Measurements from ENCODE around the gene FZD10.

Gene FZD10

DNA sequence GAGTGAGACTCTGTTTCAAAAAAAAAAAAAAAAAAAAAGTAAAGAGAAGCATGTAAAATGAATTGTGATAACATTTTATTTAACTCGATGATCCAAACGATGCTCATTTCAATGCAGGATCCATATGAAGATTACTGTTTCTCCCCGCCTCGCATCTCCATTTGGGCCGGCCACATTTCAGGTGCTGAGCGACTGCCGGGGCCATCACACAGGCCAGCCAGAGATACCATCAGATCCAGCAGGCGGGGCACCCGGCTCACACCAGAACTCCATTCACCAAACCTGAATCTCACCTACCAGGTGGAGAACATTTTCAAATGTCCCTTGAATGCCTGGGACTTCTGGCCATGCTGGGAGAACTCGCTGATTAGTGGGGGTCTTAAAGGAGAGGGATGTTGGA is 18.0 kb upstream of the FZD10 start:
- Histone ChIP-seq H3K27ac (ENCODE audit: low read depth, low read length) (no peak overlapping the region), H3K27me3 (ENCODE audit: control insufficient read depth in 1 of 2, insufficient read depth in 2 of 2, low read length in 2 of 2) (no peaks in the 10 kb centered on the region), H3K4me1 (ENCODE audit: insufficient read depth, low read length) (no peaks in the 10 kb centered on the region), H3K4me3 (ENCODE audit: low read depth in 1 of 2, low read length in 2 of 2) (no peak overlapping the region), H3K9me3 (ENCODE audit: low read length) (no peaks in the 10 kb centered on the region), H3K9ac (ENCODE audit: low read length) (no peak overlapping the region), H3K36me3 (ENCODE audit: insufficient read depth, low read length) (no peaks in the 10 kb centered on the region)

DNA sequence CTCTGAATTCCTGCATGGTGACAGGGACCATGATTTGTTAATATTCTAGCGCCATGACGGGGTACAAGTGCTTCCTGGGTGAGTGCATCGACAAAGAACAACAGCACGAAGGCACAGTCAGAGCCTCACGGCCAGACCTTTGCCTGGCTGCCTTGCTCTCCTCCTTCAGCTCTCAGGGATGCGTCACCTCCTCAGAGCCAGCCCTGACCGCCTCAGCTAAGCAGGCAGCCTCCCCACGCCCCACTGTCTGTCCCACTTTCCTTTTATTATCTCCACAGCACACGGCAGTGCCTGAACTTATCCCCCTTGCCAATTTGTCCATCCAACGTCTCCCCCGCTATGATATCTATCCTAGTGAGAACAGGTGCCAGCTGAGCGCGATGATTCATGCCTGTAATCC is 16.5 kb upstream of the FZD10 start:
- H3K27ac ChIP-seq (ENCODE audit: low read depth, low read length), result no peak overlapping the region
- no peaks in the 10 kb centered on the region for H3K4me1 ChIP-seq (ENCODE audit: insufficient read depth, low read length)

DNA sequence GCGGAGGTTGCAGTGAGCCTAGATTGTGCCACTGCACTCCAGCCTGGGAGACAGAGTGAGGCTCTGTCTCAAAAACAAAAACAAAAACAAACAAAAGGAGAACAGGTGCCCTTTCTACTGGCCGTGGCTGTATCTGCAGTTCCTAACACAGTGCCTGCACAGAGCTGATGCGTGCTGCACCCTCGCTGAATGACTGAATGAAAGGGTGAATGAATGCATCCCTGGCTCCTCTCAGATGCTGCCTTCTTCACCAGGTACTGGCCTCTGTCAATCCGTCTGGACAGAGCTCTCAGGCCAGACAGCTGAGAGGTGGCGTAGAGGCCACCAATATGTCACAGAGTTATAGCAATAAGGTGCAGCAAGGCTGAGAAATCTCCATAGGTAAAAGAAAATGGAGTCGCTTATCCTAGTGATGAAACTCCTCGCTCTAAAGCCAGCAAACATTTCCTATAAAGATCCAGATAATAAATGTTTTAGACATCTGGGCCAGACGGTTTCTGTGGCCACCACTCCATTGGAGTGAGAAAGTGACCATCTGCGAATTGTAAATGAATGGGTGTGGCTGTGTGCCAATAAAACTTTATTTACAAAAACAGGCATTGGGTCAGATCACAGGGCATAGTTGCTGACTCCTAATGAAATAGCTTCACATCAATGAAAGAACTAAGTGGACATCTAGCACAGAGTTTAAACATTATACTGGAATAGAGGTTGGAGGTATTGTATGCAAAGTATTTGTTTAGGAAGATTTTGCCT is 15.9 kb upstream of the FZD10 start:
- Histone ChIP-seq H3K9ac (ENCODE audit: low read length) (no peak overlapping the region), H3K27me3 (ENCODE audit: control insufficient read depth in 1 of 2, insufficient read depth in 2 of 2, low read length in 2 of 2) (no peaks in the 10 kb centered on the region), H3K4me1 (ENCODE audit: insufficient read depth, low read length) (no peaks in the 10 kb centered on the region), H3K36me3 (ENCODE audit: insufficient read depth, low read length) (no peaks in the 10 kb centered on the region), H3K9me3 (ENCODE audit: low read length) (no peaks in the 10 kb centered on the region), H3K4me3 (ENCODE audit: low read depth in 1 of 2, low read length in 2 of 2) (no peak overlapping the region), H3K27ac (ENCODE audit: low read depth, low read length) (no peak overlapping the region)

More for the DNA sequence above, 16.5 kb upstream of the FZD10 start:
- H3K27me3 ChIP-seq (ENCODE audit: control insufficient read depth in 1 of 2, insufficient read depth in 2 of 2, low read length in 2 of 2), result no peaks in the 10 kb centered on the region
- no peaks in the 10 kb centered on the region for H3K9me3 ChIP-seq (ENCODE audit: low read length)
- H3K4me3 ChIP-seq (ENCODE audit: low read depth in 1 of 2, low read length in 2 of 2), result no peak overlapping the region
- H3K9ac ChIP-seq (ENCODE audit: low read length), result no peak overlapping the region
- no peaks in the 10 kb centered on the region for H3K36me3 ChIP-seq (ENCODE audit: insufficient read depth, low read length)

DNA sequence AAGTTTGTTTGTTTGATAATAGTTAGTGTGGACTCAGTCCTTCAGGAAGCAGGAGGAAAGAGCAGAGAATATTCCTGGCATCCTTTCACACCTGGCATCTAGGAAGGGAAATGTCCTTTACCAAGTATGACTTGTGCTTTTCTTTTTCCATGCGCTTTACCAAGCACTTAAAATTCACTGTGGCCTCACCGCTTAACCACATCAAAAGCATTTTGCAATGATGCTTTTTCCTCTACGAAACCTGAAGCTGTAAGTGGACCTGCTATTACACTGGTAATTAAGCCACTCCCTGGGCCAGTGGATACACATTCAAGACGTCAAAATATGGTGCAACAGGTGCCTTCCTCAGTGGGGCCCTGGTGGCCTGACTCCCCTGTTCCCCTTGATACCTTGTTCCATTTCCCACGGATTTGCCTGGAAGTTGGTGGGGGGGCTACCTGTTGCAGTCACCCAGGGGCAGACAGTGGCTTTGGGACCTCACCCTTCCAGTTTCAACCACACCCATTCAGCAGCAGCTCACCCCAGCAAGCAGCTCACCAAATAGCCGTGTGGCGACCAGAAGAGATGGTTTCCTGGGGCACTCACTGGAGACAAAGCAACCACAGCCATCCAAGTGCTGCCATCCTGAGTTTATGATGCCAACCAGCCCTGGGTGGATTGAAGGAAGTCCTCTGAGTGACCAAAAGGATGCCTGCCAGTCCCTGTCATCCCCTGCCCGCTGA is 14.2 kb upstream of the FZD10 start:
- no peak overlapping the region for H3K4me3 ChIP-seq (ENCODE audit: low read depth in 1 of 2, low read length in 2 of 2)
- no peak overlapping the region for H3K9ac ChIP-seq (ENCODE audit: low read length)
- H3K36me3 ChIP-seq (ENCODE audit: insufficient read depth, low read length), result no peaks in the 10 kb centered on the region
- no peak overlapping the region for H3K27ac ChIP-seq (ENCODE audit: low read depth, low read length)
- H3K9me3 ChIP-seq (ENCODE audit: low read length), result no peaks in the 10 kb centered on the region
- no peaks in the 10 kb centered on the region for H3K27me3 ChIP-seq (ENCODE audit: control insufficient read depth in 1 of 2, insufficient read depth in 2 of 2, low read length in 2 of 2)
- no peaks in the 10 kb centered on the region for H3K4me1 ChIP-seq (ENCODE audit: insufficient read depth, low read length)

DNA sequence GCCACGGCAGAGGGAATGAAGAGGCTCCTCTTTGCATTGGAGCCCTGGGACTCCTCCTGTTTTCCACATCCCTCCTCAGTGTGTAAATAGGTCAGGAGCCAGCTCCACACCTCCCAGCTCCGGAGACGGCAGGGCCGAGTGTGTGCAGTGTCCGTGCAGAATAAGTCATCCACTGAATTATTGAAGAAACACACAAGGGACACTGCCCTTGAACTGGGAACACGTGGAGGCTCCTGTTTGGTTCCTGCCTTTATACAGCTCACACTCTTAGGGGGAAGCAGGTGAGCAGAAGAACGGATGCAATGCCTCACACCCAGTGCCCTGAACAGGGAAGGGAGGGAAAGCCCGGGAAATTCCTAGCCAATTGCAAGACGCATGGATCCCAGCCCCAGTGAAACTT is 10.4 kb upstream of the FZD10 start:
- no peak overlapping the region for H3K27ac ChIP-seq (ENCODE audit: low read depth, low read length)
- no peaks in the 10 kb centered on the region for H3K9me3 ChIP-seq (ENCODE audit: low read length)
- H3K4me1 ChIP-seq (ENCODE audit: insufficient read depth, low read length), result no peaks in the 10 kb centered on the region
- H3K4me3 ChIP-seq (ENCODE audit: low read depth in 1 of 2, low read length in 2 of 2), result no peak overlapping the region
- H3K36me3 ChIP-seq (ENCODE audit: insufficient read depth, low read length), result no peaks in the 10 kb centered on the region
- no peak overlapping the region for H3K9ac ChIP-seq (ENCODE audit: low read length)
- H3K27me3 ChIP-seq (ENCODE audit: control insufficient read depth in 1 of 2, insufficient read depth in 2 of 2, low read length in 2 of 2), result no peaks in the 10 kb centered on the region

DNA sequence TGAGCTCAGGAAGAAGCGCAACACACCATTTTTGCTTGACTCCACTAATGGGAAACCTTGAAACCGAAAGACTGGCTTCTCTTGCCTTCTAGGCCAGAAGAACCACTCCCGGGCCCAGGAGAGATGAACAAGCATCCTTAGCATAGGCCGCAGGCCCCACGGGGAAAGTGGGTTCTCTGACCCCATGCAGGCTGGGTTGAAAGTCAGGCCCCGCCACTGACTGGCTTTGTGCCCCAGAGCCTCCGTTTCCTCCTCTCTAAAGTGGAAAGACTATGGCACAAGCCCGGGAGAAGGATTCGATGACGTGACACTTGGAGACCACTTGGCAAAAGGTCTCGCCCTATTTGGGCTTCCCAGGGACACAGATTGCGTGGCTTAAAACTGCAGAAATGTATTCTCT is 9.9 kb upstream of the FZD10 start:
- Histone ChIP-seq H3K4me3 (ENCODE audit: low read depth in 1 of 2, low read length in 2 of 2) (no peak overlapping the region), H3K4me1 (ENCODE audit: insufficient read depth, low read length) (no peaks in the 10 kb centered on the region), H3K9me3 (ENCODE audit: low read length) (no peaks in the 10 kb centered on the region), H3K27me3 (ENCODE audit: control insufficient read depth in 1 of 2, insufficient read depth in 2 of 2, low read length in 2 of 2) (no peaks in the 10 kb centered on the region), H3K36me3 (ENCODE audit: insufficient read depth, low read length) (no peaks in the 10 kb centered on the region), H3K9ac (ENCODE audit: low read length) (no peak overlapping the region), H3K27ac (ENCODE audit: low read depth, low read length) (no peak overlapping the region)

DNA sequence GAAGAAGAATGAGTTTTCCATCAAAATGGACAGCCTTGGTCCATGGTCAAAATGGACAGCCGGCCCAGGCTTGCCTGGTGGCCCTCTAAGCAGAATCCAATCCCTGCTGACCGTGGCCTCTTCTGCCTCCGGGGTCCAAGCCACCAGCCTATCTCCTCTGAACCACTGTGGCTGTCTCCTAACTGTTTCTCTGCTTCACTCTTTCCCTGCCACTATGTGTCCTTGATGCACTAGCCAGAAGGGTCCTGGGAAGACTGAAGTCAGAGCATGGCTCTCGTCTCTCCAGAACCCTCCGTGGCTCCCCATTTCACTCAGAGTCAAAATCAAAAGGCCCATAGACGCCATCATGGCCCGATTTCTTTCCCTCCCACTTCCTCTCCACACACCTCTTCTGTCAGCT is 8.5 kb upstream of the FZD10 start:
- no peak overlapping the region for H3K4me3 ChIP-seq (ENCODE audit: low read depth in 1 of 2, low read length in 2 of 2)

DNA sequence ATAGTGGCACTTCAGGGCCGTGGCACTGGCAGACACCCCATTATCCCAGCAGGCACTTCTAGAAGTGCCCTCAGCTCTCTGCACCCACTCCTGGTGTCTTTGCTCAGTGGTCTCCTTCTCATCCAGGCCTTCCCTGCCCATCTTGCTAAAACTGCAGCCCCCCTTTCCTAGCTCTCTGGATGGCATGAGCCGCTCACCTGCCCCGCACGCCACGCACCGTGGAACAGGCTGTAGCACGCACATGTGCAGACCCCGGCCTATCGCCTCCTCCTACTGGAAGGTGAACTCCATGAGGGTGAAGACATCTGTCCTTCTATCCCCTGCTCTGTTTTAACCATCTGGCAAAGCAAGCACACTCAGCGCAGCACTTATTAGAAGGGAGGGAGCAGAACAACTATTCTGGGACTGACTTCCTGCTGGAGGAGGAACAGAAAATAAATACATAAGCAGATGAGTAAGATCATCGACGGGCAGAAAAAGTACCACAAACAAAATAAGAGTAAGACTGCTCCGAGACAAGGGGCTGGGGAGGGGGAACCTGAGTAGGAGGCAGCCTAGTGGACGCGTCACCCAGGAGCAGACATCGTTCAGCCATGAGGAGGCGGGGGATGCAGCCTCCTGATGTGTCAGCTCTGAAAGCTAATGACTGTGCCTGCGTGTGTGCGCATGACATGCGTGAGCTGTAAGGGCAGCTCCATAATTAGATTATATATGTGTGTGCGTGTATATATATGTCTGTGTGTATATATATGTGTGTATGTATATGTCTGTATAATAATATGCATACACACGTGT is 7.8 kb upstream of the FZD10 start:
- no peak overlapping the region for H3K27ac ChIP-seq (ENCODE audit: low read depth, low read length)
- H3K36me3 ChIP-seq (ENCODE audit: insufficient read depth, low read length), result no peaks in the 10 kb centered on the region
- H3K27me3 ChIP-seq (ENCODE audit: control insufficient read depth in 1 of 2, insufficient read depth in 2 of 2, low read length in 2 of 2), result peaks cover 4 to 6% of the 10 kb centered on the region in 2 donors
- H3K9ac ChIP-seq (ENCODE audit: low read length), result no peak overlapping the region
- no peak overlapping the region for H3K4me3 ChIP-seq (ENCODE audit: low read depth in 1 of 2, low read length in 2 of 2)
- no peaks in the 10 kb centered on the region for H3K9me3 ChIP-seq (ENCODE audit: low read length)
- no peaks in the 10 kb centered on the region for H3K4me1 ChIP-seq (ENCODE audit: insufficient read depth, low read length)

More for the DNA sequence above, 8.5 kb upstream of the FZD10 start:
- Histone ChIP-seq H3K36me3 (ENCODE audit: insufficient read depth, low read length) (no peaks in the 10 kb centered on the region), H3K9me3 (ENCODE audit: low read length) (no peaks in the 10 kb centered on the region), H3K27me3 (ENCODE audit: control insufficient read depth in 1 of 2, insufficient read depth in 2 of 2, low read length in 2 of 2) (peaks cover 0 to 6% of the 10 kb centered on the region in 2 donors), H3K4me1 (ENCODE audit: insufficient read depth, low read length) (no peaks in the 10 kb centered on the region), H3K27ac (ENCODE audit: low read depth, low read length) (no peak overlapping the region), H3K9ac (ENCODE audit: low read length) (no peak overlapping the region)

DNA sequence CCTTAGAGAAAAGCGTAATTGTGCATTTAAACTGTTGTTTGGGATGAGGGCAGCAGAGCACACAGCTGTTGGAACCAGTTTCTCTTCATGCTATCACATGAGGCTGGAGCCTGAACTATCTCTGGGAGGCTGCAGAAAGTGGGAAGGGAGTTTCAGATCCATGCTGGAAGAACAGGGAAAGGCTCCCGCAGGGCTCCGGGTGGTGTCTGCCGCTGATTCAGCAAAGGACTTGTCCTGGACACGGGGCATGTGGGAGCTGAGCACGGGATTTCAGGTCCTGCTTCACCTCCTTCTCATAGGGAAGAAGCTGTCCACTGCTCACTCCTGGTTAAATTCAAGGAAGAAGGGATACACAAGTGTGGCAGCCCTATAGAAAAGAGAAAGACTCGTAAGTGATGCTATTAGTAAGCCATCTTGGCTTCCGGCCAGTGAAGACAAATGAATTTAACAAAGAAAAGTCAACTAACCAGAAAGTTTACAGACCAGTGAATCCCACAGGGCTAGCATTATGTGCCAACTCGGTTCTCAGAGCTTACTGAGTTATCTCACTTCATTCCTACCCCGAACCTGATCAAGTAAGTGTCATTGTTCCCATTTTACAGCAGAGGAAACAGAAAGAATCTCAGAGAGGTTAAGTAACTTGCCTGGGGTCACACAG is 6.7 kb upstream of the FZD10 start:
- H3K36me3 ChIP-seq (ENCODE audit: insufficient read depth, low read length), result no peaks in the 10 kb centered on the region
- no peak overlapping the region for H3K4me3 ChIP-seq (ENCODE audit: low read depth in 1 of 2, low read length in 2 of 2)
- no peak overlapping the region for H3K9ac ChIP-seq (ENCODE audit: low read length)
- H3K27me3 ChIP-seq (ENCODE audit: control insufficient read depth in 1 of 2, insufficient read depth in 2 of 2, low read length in 2 of 2), result peaks cover 11 to 13% of the 10 kb centered on the region in 2 donors
- H3K27ac ChIP-seq (ENCODE audit: low read depth, low read length), result no peak overlapping the region
- H3K4me1 ChIP-seq (ENCODE audit: insufficient read depth, low read length), result no peaks in the 10 kb centered on the region
- no peaks in the 10 kb centered on the region for H3K9me3 ChIP-seq (ENCODE audit: low read length)

DNA sequence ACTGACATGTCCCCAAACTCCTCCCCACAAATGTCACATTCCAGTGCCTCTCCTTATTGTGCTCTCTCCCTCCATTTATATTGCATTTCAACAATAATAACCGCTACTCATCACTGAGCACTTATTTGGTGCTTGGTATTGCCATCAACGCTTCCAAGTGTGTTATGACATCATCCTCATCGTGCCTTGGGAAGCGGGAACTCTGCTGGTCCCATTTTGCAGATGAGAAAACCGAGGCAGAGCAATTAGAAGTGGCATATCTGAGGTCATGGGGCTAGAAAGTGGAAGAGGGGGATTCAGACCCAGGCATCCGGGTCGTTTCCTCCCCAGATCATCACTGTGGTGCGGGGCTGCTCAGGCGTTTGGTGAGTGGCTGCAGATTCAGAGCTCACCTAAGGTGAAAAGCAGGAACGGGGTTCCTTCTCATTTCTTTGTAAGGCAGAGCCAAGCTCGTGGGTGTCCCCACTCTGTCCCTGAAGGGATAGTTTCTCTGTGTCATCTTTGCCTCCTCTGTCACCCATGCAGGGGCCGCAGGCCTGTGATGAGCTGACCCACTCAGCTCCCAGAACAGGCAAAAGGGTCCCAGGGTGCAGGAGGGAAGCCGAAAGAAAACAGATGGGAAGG is 5.5 kb upstream of the FZD10 start:
- Histone ChIP-seq H3K27me3 (ENCODE audit: control insufficient read depth in 1 of 2, insufficient read depth in 2 of 2, low read length in 2 of 2) (peaks cover 13 to 23% of the 10 kb centered on the region in 2 donors), H3K4me3 (ENCODE audit: low read depth in 1 of 2, low read length in 2 of 2) (no peak overlapping the region), H3K9me3 (ENCODE audit: low read length) (no peaks in the 10 kb centered on the region), H3K4me1 (ENCODE audit: insufficient read depth, low read length) (no peaks in the 10 kb centered on the region), H3K36me3 (ENCODE audit: insufficient read depth, low read length) (no peaks in the 10 kb centered on the region), H3K27ac (ENCODE audit: low read depth, low read length) (no peak overlapping the region), H3K9ac (ENCODE audit: low read length) (no peak overlapping the region)
